H1 (cell line): ENCODE data around the gene STAT3. TPM values are rescaled to one million over a fixed set of nuclear protein-coding genes. Genes with fewer than 3 reads are reported as not detected.
A peak's percentile ranks its signal among the peaks of the same experiment; 100 is the strongest.

ENCODE experiments used
- CTCF ChIA-PET: fragments of 300-600 bp; sonication (Branson Sonifier 250); formaldehyde crosslinking; loops from one replicate; lab custom pipeline; 2021; ENCODE audit not compliant: partially characterized antibody; lab: Charles Lee
- POLR2A ChIA-PET: fragments of 300-600 bp; sonication (Branson Sonifier 250); formaldehyde crosslinking; loops from one replicate; lab custom pipeline; 2021; ENCODE audit warnings: inconsistent platforms; ENCODE audit not compliant: partially characterized antibody; lab: Charles Lee
- DNase-seq, 2 experiments: peaks; one replicate each; pipeline versions ENCODE4 v3.0.0 to v3.0.0-alpha.2; 2010 to 2022; ENCODE audit warnings: low spot score in 2 of 2, low read depth in 1 of 2, mixed read lengths in 1 of 2
- FAIRE-seq: peaks from 2 replicates; lab custom pipeline; 2011; peaks lifted over from hg19 to GRCh38; lab: Jason Lieb, UNC
- H2AFZ ChIP-seq: 2 replicates; pipeline ENCODE4 v1.8.1; 2012; ENCODE audit warnings: low read length, inconsistent platforms
- H2AK5ac ChIP-seq: 2 replicates; pipeline ENCODE4 v1.6.1; 2013; ENCODE audit warnings: low read depth, low read length
- H2BK120ac ChIP-seq: replicated peaks from 2 replicates; pipeline ENCODE3; 2013; ENCODE audit warnings: low read depth, low read length, inconsistent platforms
- H2BK12ac ChIP-seq: 2 replicates; pipeline ENCODE4 v1.6.1; 2013; ENCODE audit warnings: low read depth, low read length
- H2BK15ac ChIP-seq: 2 replicates; pipeline ENCODE4 v1.6.1; 2013; ENCODE audit warnings: low read length
- H2BK20ac ChIP-seq: 2 replicates; pipeline ENCODE4 v1.6.1; 2013; ENCODE audit warnings: low read length
- H2BK5ac ChIP-seq: 2 replicates; pipeline ENCODE4 v1.6.1; 2013; ENCODE audit warnings: low read depth, low read length
- H3K14ac ChIP-seq: 2 replicates; pipeline ENCODE4 v1.6.1; 2013; ENCODE audit warnings: inconsistent platforms; ENCODE audit not compliant: insufficient read length
- H3K18ac ChIP-seq: 2 replicates; pipeline ENCODE4 v1.6.1; 2013; ENCODE audit warnings: low read length; ENCODE audit errors: extremely low read depth
- H3K23ac ChIP-seq: 2 replicates; pipeline ENCODE4 v1.6.1; 2013; ENCODE audit warnings: inconsistent platforms; ENCODE audit not compliant: insufficient read length
- H3K23me2 ChIP-seq: 2 replicates; pipeline ENCODE4 v1.6.1; 2013; ENCODE audit warnings: low read depth, low read length
- H3K27ac ChIP-seq: 2 replicates; pipeline ENCODE4 v1.6.1; 2011; ENCODE audit warnings: low read depth, low read length, inconsistent platforms
- H3K27me3 ChIP-seq, 4 experiments: replicated peaks in 1 of 4; 1 replicate in 1 of 4; 2 replicates in 3 of 4; pipeline versions ENCODE4 v1.6.1 to v1.8.1; 2011 to 2013; ENCODE audit warnings: low read length in 3 of 4, mild to moderate bottlenecking in 3 of 4, inconsistent platforms in 2 of 4, mixed read lengths in 2 of 4, moderate library complexity in 1 of 4; ENCODE audit not compliant: control insufficient read depth in 3 of 4, insufficient read depth in 3 of 4; ENCODE audit errors: extremely low read depth in 1 of 4
- H3K36me3 ChIP-seq, 4 experiments: 2 replicates each; pipeline versions ENCODE4 v1.6.1 to v1.8.1; 2011 to 2013; ENCODE audit warnings: mild to moderate bottlenecking in 4 of 4, low read length in 3 of 4, moderate library complexity in 2 of 4, control low read depth in 1 of 4, inconsistent platforms in 1 of 4; ENCODE audit not compliant: insufficient read depth in 4 of 4, control insufficient read depth in 2 of 4
- H3K4ac ChIP-seq: replicated peaks from 2 replicates; pipeline ENCODE3; 2013; ENCODE audit warnings: low read length, low read depth, mixed read lengths, inconsistent platforms; ENCODE audit not compliant: insufficient read length
- H3K4me1 ChIP-seq, 4 experiments: replicated peaks in 1 of 4; 1 replicate in 1 of 4; 2 replicates in 3 of 4; pipeline versions ENCODE4 v1.6.1 to v1.8.1; 2011 to 2013; ENCODE audit warnings: low read length in 3 of 4, inconsistent platforms in 2 of 4, mixed read lengths in 1 of 4; ENCODE audit not compliant: insufficient read depth in 4 of 4, control insufficient read depth in 3 of 4
- H3K4me2 ChIP-seq, 2 experiments: 2 replicates each; pipeline versions ENCODE4 v1.6.1 to v1.8.1; 2011 to 2013; ENCODE audit warnings: low read depth in 2 of 2, low read length in 2 of 2, control low read depth in 1 of 2, inconsistent platforms in 1 of 2, mild to moderate bottlenecking in 1 of 2; ENCODE audit not compliant: insufficient read depth in 1 of 2
- H3K4me3 ChIP-seq, 4 experiments: fragments of 200-600, 300-600 bp in 1 of 4; sonication (generic), shearing (Covaris generic), sonication (Bioruptor Twin) in 1 of 4; 2 replicates each; pipeline versions ENCODE4 v1.5.1 to v1.8.1; 2011 to 2016; ENCODE audit warnings: low read length in 4 of 4, low read depth in 3 of 4, control low read depth in 2 of 4, inconsistent platforms in 2 of 4, mild to moderate bottlenecking in 2 of 4, mixed read lengths in 1 of 4, moderate library complexity in 1 of 4; ENCODE audit not compliant: insufficient read depth in 2 of 4; ENCODE audit errors: extremely low read depth in 1 of 4
- H3K56ac ChIP-seq: replicated peaks from 2 replicates; pipeline ENCODE3; 2013; ENCODE audit warnings: low read depth, mild to moderate bottlenecking, mixed read lengths, low read length, inconsistent platforms; ENCODE audit not compliant: insufficient read length
- H3K79me1 ChIP-seq: 2 replicates; pipeline ENCODE4 v1.6.1; 2013; ENCODE audit warnings: low read depth, low read length, control low read depth
- H3K79me2 ChIP-seq, 2 experiments: 2 replicates each; pipeline versions ENCODE4 v1.6.1 to v1.8.1; 2012 to 2013; ENCODE audit warnings: low read length in 2 of 2, mild to moderate bottlenecking in 2 of 2, inconsistent platforms in 1 of 2; ENCODE audit not compliant: insufficient read depth in 2 of 2, control insufficient read depth in 1 of 2
- H3K9ac ChIP-seq, 4 experiments: replicated peaks in 1 of 4; 1 replicate in 1 of 4; 2 replicates in 3 of 4; pipeline versions ENCODE4 v1.6.1 to v1.8.1; 2011 to 2013; ENCODE audit warnings: low read depth in 3 of 4, low read length in 3 of 4, control low read depth in 2 of 4, mild to moderate bottlenecking in 2 of 4, moderate library complexity in 2 of 4, inconsistent platforms in 1 of 4; ENCODE audit errors: extremely low read depth in 1 of 4
- H3K9me3 ChIP-seq, 2 experiments: 2 replicates each; pipeline versions ENCODE4 v1.6.1 to v1.8.1; 2012 to 2013; ENCODE audit warnings: mild to moderate bottlenecking in 2 of 2, moderate library complexity in 2 of 2, control low read depth in 1 of 2, inconsistent platforms in 1 of 2, low read depth in 1 of 2, low read length in 1 of 2, mixed read lengths in 1 of 2; ENCODE audit not compliant: insufficient read depth in 2 of 2
- H4K20me1 ChIP-seq, 2 experiments: replicated peaks in 1 of 2; 2 replicates each; pipeline versions ENCODE3 to v1.8.1; 2011 to 2013; ENCODE audit warnings: inconsistent platforms in 2 of 2, low read length in 2 of 2, mild to moderate bottlenecking in 1 of 2; ENCODE audit not compliant: insufficient read depth in 2 of 2, control insufficient read depth in 1 of 2
- H4K5ac ChIP-seq: 2 replicates; pipeline ENCODE4 v1.6.1; 2013; ENCODE audit warnings: low read length, low read depth, mixed read lengths, inconsistent platforms; ENCODE audit not compliant: insufficient read length
- H4K8ac ChIP-seq: 2 replicates; pipeline ENCODE4 v1.8.0; 2013; ENCODE audit warnings: mild to moderate bottlenecking, moderate library complexity, low read length, inconsistent platforms; ENCODE audit not compliant: insufficient read depth; ENCODE audit errors: extremely low read depth
- H4K91ac ChIP-seq: replicated peaks from 2 replicates; pipeline ENCODE3; 2013; ENCODE audit warnings: low read length, mixed read lengths, inconsistent platforms; ENCODE audit not compliant: insufficient read length
- CBX5 ChIP-seq: fragments of 300-800, 300-1000 bp; sonication (generic); IDR thresholded peaks from 2 replicates; pipeline ENCODE4 v1.7.1; 2016; ENCODE audit warnings: antibody characterized with exemption, low read length, low read depth
- EZH2 ChIP-seq: fragments of 200-600 bp; sonication (generic); IDR thresholded peaks from 2 replicates; pipeline ENCODE4 v1.7.1; 2012; ENCODE audit warnings: low read depth, mild to moderate bottlenecking, moderate library complexity, low read length, inconsistent platforms; ENCODE audit not compliant: severe bottlenecking
- MAFK ChIP-seq: IDR thresholded peaks from 2 replicates; pipeline ENCODE4 v1.6.1; 2012; ENCODE audit warnings: low read depth, mild to moderate bottlenecking, improper control_type of control experiment, low read length
- SIN3A ChIP-seq, 2 experiments: IDR thresholded peaks in 1 of 2; conservative IDR thresholded peaks in 1 of 2; 2 replicates each; pipeline ENCODE4 v1.6.1; 2011 to 2012; ENCODE audit warnings: low read length in 2 of 2, improper control_type of control experiment in 1 of 2, low read depth in 1 of 2, mild to moderate bottlenecking in 1 of 2
- TEAD4 ChIP-seq: IDR thresholded peaks from 2 replicates; pipeline ENCODE4 v1.6.1; 2012; ENCODE audit warnings: low read depth, low read length, inconsistent platforms, mixed read lengths
- WGBS, 2 experiments: shearing (Covaris generic) in 1 of 2; methylation state at CpG; one replicate each; pipeline versions ENCODE4 v1.1.6 to v1.1.7; 2013 to 2015; ENCODE audit warnings: low lambda C conversion rate in 2 of 2, mixed read lengths in 2 of 2, inconsistent platforms in 1 of 2, low coverage in 1 of 2, missing lambda C conversion rate in 1 of 2; ENCODE audit not compliant: insufficient replicate concordance in 2 of 2, insufficient coverage in 1 of 2, insufficient read length in 1 of 2; ENCODE audit errors: extremely low coverage in 1 of 2, missing lambda C conversion rate in 1 of 2; 5-methylcytosine and 5-hydroxymethylcytosine counted together
- polyA plus RNA-seq, 7 experiments: library from polyadenylated mRNA; depleted of rRNA in 3 of 7; stranded (reverse) in 5 of 7; unstranded in 2 of 7; fragments of >200 nt in 5 of 7; fragments of 200-250 nt in 2 of 7; gene quantifications; 1 replicate in 5 of 7; 2 replicates in 1 of 7; 4 replicates in 1 of 7; pipeline versions ENCODE4 v1.2.1 to v1.2.3, GENCODE V29; 2011 to 2013; ENCODE audit warnings: missing spikeins in 2 of 7, mixed read lengths in 2 of 7
- total RNA-seq: library from RNA; stranded (reverse); fragmentation: NEBNext Ultra II Directional; extraction: Animal tissue kit (Norgen Biotek cat#: 25700); gene quantifications from 2 replicates; pipeline ENCODE4 v1.2.1, GENCODE V29; 2021

The STAT3 gene
- total and polyA plus RNA-seq, 2 of the 8 experiments (the other 6 are each of a cell fraction or from before 2014, with no cell fraction given) = 38.4 to 94.1 TPM

DNA sequence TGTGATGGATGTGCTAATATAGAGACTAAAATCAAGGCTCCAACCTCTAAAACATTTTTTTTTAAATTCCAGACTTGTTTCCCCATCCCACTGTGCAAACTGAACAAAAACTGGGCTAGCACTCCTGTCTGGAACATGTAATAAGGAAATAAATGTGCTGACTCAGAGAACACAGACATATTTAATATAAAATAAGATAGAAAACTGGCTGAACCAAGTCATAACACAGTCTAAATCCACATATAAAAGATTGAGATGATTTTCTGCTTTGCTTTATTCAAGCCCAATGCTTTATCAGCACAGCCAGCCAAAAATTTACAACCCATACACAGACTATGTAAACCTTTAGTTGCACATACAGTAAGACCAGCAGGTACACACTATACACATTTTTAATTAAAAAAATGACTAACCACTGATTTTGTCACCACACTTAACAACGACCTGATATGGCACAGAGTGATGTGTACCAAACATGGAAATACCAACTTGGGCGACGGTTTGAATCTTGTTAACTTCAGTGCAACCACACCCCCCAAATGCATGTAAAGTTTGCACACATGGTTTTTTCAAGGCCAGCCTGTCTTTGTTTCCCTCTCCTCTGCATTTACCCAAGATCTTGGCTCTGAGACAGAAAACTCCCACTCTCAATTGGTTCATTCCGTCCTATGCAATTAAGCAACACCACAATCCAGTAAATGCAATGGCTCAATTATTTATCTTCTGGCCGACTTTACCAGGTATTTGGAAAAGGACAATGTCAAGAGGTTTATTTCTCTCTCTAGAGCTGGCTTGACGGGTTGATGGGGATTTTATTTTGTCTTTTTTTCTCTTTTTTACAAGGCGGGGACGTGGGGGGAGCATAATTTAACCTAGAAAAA is 1.2 kb downstream of the STAT3 start:
- Histone ChIP-seq H3K27ac (no peak overlapping the region), H3K9ac (peak overlapping the region in 3 of 4 experiments; percentile 73 to 80 (median 77); a peak in 4 of 7 replicates), H3K14ac (no peak overlapping the region), H3K79me1 (0 out of 2 replicates have a peak, but pooled peaks cover 3% of the 10 kb centered on the region), H3K23ac (no peak overlapping the region), H3K36me3 (no peaks in the 10 kb centered on the region), H2BK15ac (no peak overlapping the region), H4K5ac (no peak overlapping the region), H2AK5ac (no peak overlapping the region), H4K91ac (no peak overlapping the region), H3K4me1 (peaks cover 3 to 14% (median 6%) of the 10 kb centered on the region in 4 experiments), H3K79me2 (peaks cover 23 to 53% of the 10 kb centered on the region in 2 experiments), H3K56ac (no peak overlapping the region), H3K18ac (no peak overlapping the region), H2BK20ac (no peak overlapping the region), H3K4me2 (peak overlapping the region; percentile 74 to 85), H2AFZ (no peak overlapping the region), H3K9me3 (no peaks in the 10 kb centered on the region), H3K4me3 (peak overlapping the region; percentile 79 to 91 (median 82)), H2BK12ac (no peak overlapping the region), H3K23me2 (peaks cover 8% of the 10 kb centered on the region), H2BK5ac (no peak overlapping the region), H3K27me3 (no peaks in the 10 kb centered on the region), H2BK120ac (no peak overlapping the region), H4K20me1 (peaks cover 2 to 13% of the 10 kb centered on the region in 2 experiments), H4K8ac (no peak overlapping the region), H3K4ac (no peak overlapping the region)
- FAIRE-seq (no peak), DNase-seq (no peak)
- TF ChIP-seq EZH2 (no peak), MAFK (no peak), SIN3A (conservative IDR thresholded peaks at IDR 0.05 in 1 of 2, IDR thresholded peaks at IDR 0.05 in 1 of 2; ENCODE audit: low read depth in 1 of 2, low read length in 2 of 2) (no peak), CBX5 (no peak), TEAD4 (no peak)
- CTCF ChIA-PET = interaction anchor here (3.1 kb wide), 1 partner anchor 19 kb away, joined by 18 read pairs; no protein-coding TSS in a partner anchor
- WGBS, 2 experiments = 10% methylated on average over 8 of the region's 8 CpGs; no CpG with 5 or more reads in 1 of the 2 experiments
- POLR2A ChIA-PET = interaction anchor here (0.8 to 2.9 kb wide), 5 partner anchors 8 to 58 kb away, joined by 3 to 33 read pairs (median 11); no protein-coding TSS in a partner anchor
